Middle frontal gyrus (tissue), 1 donor: Measurements from ENCODE around the gene WLS.
"Not testable (repeated sequence)": the region's sequence is repeated elsewhere in the genome, so short reads cannot be mapped to it uniquely, and the experiment has no call there.

Experiments
- DNase-seq: peaks from one replicate; pipeline ENCODE4 v3.0.0-alpha.2; 2015; ENCODE audit warnings: low spot score; ENCODE audit errors: extremely low spot score

WLS gene

GRCh38 chr1:68201546-68202238 lies 30.6 kb downstream of the WLS start:
- DNase-seq = no peak

DNA sequence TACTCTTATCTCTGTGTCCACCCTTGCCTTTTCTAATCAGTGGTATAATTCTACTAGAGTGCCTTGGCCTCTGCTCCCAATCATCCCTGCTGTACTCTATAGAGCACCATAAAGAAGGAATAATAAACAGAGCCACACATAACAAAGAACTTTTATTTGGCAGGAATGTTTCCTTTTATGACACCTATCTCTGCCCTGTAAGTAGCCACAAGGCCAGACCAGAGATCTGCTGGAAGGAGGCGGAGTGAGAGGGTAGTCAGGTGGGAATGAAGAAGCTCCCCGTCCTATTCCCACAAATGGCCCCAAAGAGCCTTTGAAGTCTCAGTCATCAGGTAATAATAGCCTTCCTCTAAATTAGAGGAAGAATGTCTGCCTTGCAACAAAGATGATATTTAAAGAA lies 32.7 kb downstream of the WLS start:
- DNase-seq = no peak

- no peak for DNase-seq
Measured at GRCh38 chr1:68198752-68199151, 33.6 kb downstream of the WLS start.

DNA sequence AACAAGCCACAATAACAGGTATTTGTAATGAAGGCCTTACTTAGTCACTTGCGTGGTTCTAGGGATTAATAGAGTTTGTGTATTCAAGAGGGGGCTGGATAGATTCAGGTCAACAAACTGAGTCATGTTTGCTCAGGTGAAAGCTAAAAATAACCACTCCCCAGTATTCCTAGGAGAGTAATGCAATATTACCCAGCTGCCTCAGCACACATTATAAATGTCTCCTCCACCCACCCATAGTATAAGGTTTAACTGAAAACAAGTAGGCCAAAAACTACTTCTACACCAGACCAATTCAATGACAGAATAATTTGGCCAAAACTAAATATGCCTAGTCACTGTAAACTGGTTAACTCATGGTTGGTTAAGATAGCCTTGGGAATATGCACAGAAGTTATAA lies 34.4 kb downstream of the WLS start:
- DNase-seq = no peak

DNA sequence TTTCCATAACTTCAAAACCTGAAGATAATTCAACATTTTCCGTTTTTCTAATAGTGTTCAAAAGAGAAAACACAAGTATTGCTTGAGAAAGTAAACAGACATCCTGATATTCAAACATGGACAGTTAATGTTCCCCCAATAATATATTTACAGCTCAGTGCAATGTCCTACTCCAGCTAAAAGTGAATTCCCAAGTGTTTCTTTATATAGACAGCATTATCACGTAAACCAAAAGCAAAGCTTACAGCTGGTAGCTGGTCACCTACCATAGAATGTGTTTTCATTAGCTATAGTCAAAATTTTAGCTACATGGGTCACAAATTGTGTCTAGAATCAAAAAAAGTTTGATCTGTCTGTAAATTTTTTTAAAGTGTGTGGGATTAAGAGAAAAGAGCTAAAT lies 34.9 kb downstream of the WLS start:
- DNase-seq = no peak

DNA sequence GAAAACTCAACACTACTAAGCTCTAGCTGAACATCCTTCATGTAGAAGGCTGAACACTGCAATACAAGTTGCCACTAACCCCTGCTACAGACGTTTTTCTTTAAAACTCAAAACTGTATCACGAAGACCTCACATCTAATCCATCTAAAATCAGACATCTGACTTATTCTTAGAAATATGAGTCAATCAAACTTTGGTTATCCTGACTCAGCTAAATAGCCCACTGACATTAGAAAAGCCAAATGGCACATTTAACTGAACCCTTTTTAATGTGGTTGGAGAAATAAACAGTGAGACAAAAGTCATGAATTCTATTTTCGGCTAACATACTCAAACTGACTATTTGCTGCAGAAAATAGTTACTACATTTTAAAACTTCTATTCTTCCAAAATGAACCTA lies 35.6 kb downstream of the WLS start:
- no peak for DNase-seq

DNA sequence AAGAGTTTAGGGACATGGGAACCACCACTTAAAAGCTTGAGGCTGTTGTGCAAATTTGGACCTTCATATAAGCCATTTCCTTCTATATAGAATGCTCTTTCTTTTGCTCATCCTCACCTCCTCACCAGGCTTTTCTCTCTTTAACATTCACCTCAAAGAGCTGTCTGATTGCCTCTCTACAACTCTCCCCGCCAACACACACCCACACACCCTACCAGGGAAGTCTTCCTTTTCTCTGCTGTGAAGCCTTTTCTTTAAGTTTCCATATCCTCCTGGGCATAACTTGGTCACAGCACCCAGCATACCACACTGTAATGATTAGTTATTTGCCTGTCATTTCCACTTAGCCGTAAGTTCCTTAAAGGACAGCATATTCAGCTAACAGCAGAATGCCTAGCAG lies 40.6 kb downstream of the WLS start:
- no peak for DNase-seq

DNA sequence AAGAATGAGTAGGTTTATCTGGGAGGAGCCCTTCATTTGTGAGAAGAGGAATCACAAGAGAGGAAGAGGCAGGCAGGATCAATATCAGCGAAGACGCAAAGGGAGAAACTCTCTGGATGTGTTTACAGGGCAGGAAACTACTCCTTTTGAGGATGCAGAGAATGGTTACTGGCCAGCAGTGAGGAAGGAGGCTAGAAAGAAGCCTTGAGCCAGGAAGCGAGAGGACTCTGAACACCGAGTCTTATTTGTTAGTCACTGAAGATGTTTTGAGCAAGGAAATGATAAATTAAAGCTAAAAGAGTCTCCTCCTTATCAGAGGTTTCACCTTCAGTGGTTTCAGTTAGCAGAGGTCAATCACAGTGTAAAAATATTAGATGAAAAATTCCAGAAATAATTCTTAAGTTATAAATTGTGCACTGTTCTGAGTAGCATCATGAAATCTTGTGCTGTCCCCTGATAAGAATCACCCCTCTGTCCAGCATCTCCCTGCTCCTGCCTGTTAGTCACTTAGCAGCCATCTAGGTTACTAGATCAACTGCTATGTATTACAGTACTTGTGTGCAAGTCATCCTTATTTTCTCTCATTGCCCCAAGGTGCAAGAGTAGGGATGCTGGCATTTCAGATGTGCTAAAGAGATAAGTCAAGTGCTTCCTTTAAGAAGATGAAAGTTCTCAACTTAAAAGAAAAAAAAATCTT lies 43.5 kb downstream of the WLS start:
- DNase-seq = no peak

- no peak for DNase-seq
Measured at GRCh38 chr1:68188060-68188538, 44.2 kb downstream of the WLS start.

DNA sequence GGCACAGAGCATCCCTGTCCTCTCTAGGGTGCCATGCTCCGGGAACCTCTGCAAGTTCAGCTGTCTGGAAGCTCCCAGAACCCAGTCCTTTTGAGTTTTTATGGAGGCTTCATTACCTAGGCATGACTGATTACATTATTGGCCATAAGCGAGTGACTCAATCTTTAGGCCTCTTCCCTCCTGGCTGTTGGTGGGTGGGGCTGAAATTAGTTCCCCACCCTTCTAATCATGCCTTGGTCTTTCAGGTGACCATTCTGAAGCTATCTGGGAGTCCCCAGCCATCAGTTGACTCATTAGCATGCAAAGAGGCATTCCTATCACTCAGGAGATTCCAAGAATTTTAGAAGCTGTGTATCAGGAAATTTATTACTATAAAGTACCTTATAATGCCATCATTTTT lies 46.6 kb downstream of the WLS start:
- no peak for DNase-seq

GRCh38 chr1:68183895-68184294 lies 48.4 kb downstream of the WLS start:
- no peak for DNase-seq

- no peak for DNase-seq
Measured at GRCh38 chr1:68181165-68181556, 51.2 kb downstream of the WLS start.

- no peak for DNase-seq
Measured at GRCh38 chr1:68180441-68181164, 51.7 kb downstream of the WLS start.

DNA sequence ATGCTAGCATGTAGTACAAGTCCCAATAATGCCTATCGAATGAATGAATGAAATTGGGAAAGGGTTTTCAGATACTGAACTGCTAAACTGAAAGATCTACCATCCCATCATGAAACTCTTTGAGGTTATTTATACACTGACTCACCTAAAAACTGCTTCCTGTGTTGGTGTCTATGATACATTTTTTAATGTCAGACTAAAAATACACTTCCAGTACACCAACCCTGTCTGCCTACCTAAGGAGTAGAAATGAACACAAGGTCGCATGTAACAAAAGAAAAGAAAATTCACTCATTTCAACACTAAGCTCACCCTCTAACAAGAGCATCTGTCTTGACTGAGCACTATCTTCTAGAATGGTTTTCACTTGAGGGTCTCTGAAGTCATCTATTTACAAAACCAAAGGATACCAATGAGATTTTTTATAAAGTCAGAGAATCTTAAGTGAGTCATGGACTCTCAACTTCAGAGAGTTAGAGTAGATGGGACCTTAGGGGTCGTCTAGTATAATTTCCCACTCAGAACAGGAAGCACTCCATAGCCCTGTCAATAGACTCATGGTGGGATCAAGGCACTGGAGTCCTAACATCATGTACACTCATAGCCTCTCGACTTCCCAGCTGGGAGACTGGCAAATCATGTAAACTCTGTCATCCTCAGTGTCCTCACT lies 53.4 kb downstream of the WLS start:
- DNase-seq = no peak

- no peak for DNase-seq
Measured at GRCh38 chr1:68175621-68176398, 56.5 kb downstream of the WLS start.

DNA sequence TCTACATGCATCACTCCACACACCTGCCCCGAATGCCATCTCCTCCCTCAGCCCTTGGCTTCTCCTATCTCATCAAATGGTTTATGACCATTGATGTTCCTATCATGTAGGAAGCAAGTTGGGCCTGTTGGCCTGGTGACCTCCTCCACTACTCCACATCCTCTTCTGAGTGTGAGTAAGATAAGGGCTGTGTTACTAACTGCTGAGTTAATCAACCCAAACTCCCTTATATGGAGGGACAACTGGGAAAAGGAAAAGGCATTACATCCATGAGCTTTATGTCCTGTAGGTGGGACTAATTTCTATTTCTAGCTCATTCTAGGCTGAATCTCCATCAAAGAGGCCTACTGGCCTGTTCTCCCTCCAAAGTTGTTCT lies 57.6 kb downstream of the WLS start:
- no peak for DNase-seq

DNA sequence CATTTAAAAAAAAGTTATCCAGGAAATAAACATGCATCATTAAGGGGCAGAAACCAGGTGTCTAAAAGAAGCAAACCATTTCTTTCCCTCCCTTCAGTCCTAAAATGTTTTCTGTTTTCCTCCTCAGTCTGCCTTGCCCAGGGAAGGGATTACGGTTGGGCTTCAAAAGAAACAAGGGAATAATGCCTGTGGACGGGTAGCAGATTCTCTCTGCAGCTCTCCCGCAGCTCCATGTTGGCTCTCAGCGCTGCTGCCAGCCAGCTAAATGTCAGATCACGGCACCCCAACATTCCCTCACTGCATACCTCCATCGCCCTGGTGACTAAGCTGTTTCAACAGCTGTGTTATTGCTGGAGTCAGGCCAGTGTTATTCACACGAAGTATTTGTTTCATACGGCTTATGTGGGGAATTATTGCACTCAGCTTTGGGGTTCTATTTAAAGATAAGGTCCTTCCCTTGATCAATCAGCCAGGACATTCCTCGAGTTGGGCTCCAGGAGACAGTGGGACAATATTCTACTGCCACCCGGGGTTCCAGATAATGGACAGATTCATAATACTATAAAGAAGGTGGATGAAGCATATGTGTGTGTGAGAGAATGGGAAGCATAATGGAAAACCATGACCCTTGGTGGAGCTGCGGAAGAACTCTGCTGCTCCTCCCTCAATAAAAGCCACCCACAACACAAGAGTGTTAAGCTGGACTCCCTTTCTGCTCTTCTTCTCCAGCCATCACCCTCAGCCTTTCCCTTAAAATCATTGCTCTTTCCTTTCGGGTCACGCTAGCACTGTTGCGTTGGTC lies 58.2 kb downstream of the WLS start:
- peak; percentile 17 for DNase-seq

DNA sequence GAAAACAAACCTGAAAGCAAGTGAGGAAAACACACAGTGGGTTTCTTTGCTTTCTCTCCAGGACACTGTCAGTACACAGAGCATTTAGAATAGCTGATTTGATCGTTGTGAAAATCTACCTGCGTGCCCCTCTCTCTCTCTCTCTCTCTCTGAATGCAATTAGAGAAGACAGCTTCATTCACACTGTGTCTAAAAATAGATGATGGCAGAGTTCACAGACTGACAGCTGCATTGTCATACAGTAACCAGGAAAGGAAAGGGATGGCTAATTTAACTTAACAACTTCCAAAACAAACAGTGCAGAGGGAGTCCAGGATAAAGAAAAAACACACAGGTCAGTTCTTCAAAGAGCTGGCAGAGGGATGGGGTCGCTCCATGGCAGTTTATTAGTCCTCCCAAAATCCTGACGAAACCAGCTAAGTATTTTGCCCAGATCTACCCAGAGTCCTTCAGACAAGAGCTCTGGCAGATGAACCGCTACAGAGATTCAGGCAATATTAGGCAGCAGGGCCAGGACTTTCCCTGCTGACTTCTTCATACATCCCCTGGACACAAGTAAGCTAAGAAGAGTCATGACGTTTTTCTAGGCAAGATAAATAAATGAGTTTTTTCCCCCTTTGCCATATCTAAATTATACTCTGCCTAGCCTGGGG lies 58.9 kb downstream of the WLS start:
- DNase-seq = no peak

- DNase-seq = not testable (repeated sequence)
Measured at GRCh38 chr1:68171795-68172194, 60.5 kb downstream of the WLS start.
